ENCODE results near the gene TNK1. TPM values are rescaled to one million over a fixed set of nuclear protein-coding genes. Genes with fewer than 3 reads are reported as not detected.

The TNK1 gene
- total RNA-seq, 1 donor from 2014 or later, result 9.9 TPM

- DNase-seq (ENCODE audit: low spot score in 2 of 2, unreplicated experiment in 2 of 2), result no peak
- H3K4me3 Mint-ChIP-seq, result no peak overlapping the region
- H3K27ac Mint-ChIP-seq, result no peak overlapping the region
- no peaks in the 10 kb centered on the region for H3K4me1 Mint-ChIP-seq
- H3K36me3 Mint-ChIP-seq, result no peaks in the 10 kb centered on the region
- H3K27me3 Mint-ChIP-seq (ENCODE audit: low read depth), result peaks cover 8% of the 10 kb centered on the region
- no peaks in the 10 kb centered on the region for H3K9me3 Mint-ChIP-seq
- TF ChIP-seq CTCF (IDR thresholded peaks at IDR 0.05; ENCODE audit: unreplicated experiment), result no peak
Observed at GRCh38 chr17:7340179-7340578, 40.7 kb upstream of the TNK1 start.

- Mint-ChIP-seq H3K27me3 (ENCODE audit: low read depth) (peaks cover 8% of the 10 kb centered on the region), H3K36me3 (no peaks in the 10 kb centered on the region), H3K4me1 (no peaks in the 10 kb centered on the region), H3K4me3 (no peak overlapping the region), H3K27ac (no peak overlapping the region), H3K9me3 (no peaks in the 10 kb centered on the region)
- DNase-seq (ENCODE audit: low spot score in 2 of 2, unreplicated experiment in 2 of 2), result no peak
- TF ChIP-seq CTCF (IDR thresholded peaks at IDR 0.05; ENCODE audit: unreplicated experiment), result no peak
Observed at GRCh38 chr17:7341842-7342241, 39.0 kb upstream of the TNK1 start.

- Mint-ChIP-seq H3K27ac (no peak overlapping the region), H3K4me3 (no peak overlapping the region), H3K27me3 (ENCODE audit: low read depth) (peaks cover 8% of the 10 kb centered on the region), H3K4me1 (peaks cover 5% of the 10 kb centered on the region), H3K9me3 (no peaks in the 10 kb centered on the region), H3K36me3 (no peaks in the 10 kb centered on the region)
- DNase-seq (ENCODE audit: low spot score in 2 of 2, unreplicated experiment in 2 of 2), result no peak
- no peak for TF ChIP-seq CTCF (IDR thresholded peaks at IDR 0.05; ENCODE audit: unreplicated experiment)
Observed at GRCh38 chr17:7343250-7343649, 37.6 kb upstream of the TNK1 start.

GRCh38 chr17:7346761-7347614 lies 33.9 kb upstream of the TNK1 start:
- no peak for TF ChIP-seq CTCF (IDR thresholded peaks at IDR 0.05; ENCODE audit: unreplicated experiment)
- DNase-seq (ENCODE audit: low spot score in 2 of 2, unreplicated experiment in 2 of 2), result no peak
- H3K4me1 Mint-ChIP-seq, result peaks cover 23% of the 10 kb centered on the region
- peaks cover 4% of the 10 kb centered on the region for H3K27me3 Mint-ChIP-seq (ENCODE audit: low read depth)
- peak overlapping the region; percentile 3 for H3K27ac Mint-ChIP-seq
- H3K36me3 Mint-ChIP-seq, result no peaks in the 10 kb centered on the region
- no peaks in the 10 kb centered on the region for H3K9me3 Mint-ChIP-seq
- H3K4me3 Mint-ChIP-seq, result no peak overlapping the region

- Mint-ChIP-seq H3K4me1 (peaks cover 30% of the 10 kb centered on the region), H3K27ac (peak overlapping the region; percentile 69), H3K9me3 (no peaks in the 10 kb centered on the region), H3K36me3 (no peaks in the 10 kb centered on the region), H3K4me3 (no peak overlapping the region), H3K27me3 (ENCODE audit: low read depth) (peaks cover 4% of the 10 kb centered on the region)
- TF ChIP-seq CTCF (IDR thresholded peaks at IDR 0.05; ENCODE audit: unreplicated experiment), result no peak
- no peak for DNase-seq (ENCODE audit: low spot score in 2 of 2, unreplicated experiment in 2 of 2)
Observed at GRCh38 chr17:7347630-7348477, 33.0 kb upstream of the TNK1 start.

Measured in mesothelial cell of epicardium (in vitro differentiated cells).